Jurkat, Clone E6-1 (cell line): ENCODE measurements around the gene PLAC8L1.

Experiments used
- DNase-seq: peaks from one replicate; pipeline ENCODE4 v3.0.0-alpha.2; 2011; ENCODE audit warnings: low read depth, low spot score
- H3K4me3 ChIP-seq: 2 replicates; pipeline ENCODE4 v1.5.1; 2011; ENCODE audit warnings: mild to moderate bottlenecking, low read length, control low read depth, moderate library complexity

The PLAC8L1 gene

DNA sequence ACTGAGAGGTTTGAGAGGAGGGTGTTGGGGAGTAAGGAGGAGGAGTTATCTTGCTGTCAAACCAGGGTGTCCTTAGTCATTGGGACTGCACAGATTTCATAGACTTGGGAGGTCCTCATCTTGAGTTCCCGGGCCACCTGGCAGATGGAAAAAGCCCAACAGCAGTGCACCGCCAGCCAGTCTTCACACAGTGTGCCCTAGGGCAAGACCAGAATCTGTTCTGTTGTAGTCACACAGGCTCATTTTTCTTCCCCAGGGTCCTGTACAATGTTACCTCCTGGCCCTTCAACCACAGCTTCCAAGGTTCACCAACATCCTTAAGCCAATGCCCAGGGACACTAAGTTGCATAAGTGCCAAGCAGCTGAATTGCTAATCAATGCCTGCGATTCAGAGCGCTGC, 21.0 kb downstream of the PLAC8L1 start:
- no peak overlapping the region for H3K4me3 ChIP-seq
- no peak for DNase-seq

DNA sequence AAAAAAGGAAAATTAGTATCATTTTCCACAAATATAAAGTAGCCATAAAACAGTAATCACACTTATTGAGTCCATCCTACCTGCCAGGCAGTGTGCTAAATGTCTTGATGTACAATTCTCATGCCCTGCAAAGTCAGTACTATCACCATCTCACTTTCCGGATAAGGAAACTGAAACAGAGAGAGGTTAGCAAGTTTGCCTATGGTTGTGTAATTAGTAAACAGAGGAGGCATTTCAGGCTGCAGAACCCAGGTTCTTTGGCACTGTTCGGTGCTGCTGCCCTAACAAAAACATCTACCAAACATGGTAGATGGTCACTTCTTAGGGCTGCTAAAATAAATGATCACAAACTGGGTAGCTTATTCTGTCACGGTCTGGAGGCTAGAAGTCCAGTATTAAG, 22.6 kb downstream of the PLAC8L1 start:
- H3K4me3 ChIP-seq = no peak overlapping the region
- DNase-seq = no peak

DNA sequence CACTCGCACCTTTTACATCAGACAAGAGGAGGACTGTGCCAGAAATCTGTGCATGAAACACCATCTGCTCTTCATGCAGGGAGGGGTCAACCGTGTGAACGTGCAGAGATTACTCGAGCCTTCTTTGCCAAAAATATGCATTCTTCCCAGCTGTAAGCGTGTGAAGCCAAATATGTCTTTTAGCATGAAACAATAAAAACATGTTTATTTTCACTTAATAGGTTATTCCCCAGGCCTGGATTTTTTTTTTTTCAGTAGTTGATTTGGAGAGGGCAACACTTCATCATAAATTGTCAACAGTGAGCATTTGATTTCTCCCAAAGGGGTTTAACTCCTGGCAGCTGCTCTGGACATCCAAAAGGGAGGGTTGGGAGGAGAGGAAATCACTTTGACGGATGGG, 23.8 kb downstream of the PLAC8L1 start:
- DNase-seq = no peak
- no peak overlapping the region for H3K4me3 ChIP-seq

DNA sequence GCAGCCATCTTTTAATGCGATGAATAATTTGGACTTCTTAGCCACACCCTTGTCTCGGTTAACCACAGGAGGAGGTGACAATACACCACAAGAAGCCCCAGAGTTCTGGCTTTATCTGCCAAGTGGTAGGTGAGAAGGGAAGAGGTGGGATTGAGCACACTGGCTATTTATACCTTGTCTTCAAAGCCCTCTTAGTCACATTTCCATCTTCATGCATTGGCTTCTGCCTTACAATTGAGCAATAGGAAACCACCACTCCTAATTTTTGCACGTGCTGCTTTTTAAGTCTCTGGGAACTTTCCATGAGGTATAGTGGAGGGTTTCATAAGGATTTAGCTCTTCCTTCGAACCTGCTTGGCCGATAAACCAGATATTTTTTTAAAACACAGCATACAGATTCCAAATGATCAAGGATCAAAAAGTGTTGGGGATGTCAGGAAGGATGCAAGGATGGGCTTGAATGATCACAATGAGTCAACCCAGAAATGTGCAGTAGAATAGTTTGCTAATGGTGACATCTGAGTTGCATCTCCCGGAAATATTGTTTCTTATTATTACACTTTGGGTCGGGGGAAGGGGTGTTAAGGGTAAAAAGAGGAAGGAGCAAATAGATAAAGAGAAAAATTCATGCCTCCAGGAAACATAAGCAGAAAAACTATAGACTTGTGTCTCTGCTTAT, 25.5 kb downstream of the PLAC8L1 start:
- DNase-seq = peak; percentile 65
- H3K4me3 ChIP-seq = no peak overlapping the region

DNA sequence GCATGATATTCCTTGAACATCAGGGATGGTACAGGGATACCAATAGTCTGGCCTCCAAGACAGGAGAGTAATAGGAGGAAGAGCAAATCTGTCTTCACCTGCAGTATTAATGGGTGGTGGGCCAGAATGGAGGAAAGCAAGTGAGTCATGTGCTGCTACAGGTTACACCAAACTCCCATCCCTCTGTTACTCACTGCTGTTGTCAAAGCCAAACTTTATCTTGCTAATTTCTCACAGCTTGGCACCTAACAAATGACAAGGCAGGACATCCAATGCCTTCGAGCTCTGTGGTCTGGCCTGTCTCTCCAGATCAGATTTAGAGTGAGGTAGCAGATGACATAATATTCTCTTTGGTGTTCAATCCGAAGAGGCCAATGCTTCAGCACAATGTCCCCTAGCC, 26.8 kb downstream of the PLAC8L1 start:
- H3K4me3 ChIP-seq = no peak overlapping the region
- DNase-seq = no peak

DNA sequence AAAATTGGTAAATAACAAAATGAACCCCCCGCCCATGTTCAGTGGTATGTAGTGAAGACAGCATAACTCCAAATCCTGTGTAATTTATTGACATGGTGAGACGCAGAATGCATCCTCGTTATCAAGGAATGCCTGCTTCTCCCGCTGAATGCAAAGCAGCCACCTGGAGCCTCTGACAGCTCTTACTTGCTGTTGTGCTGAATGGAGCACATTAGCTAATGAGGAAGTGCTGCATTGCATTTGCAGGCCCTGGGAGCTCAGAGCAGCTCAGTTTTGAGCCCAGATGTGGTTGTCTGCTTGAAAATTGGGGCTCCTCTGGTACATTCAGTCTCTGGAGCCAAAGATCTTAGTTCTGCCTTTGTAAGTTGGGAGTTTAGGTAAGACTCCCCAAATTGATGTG, 28.9 kb downstream of the PLAC8L1 start:
- DNase-seq = no peak
- H3K4me3 ChIP-seq = no peak overlapping the region

DNA sequence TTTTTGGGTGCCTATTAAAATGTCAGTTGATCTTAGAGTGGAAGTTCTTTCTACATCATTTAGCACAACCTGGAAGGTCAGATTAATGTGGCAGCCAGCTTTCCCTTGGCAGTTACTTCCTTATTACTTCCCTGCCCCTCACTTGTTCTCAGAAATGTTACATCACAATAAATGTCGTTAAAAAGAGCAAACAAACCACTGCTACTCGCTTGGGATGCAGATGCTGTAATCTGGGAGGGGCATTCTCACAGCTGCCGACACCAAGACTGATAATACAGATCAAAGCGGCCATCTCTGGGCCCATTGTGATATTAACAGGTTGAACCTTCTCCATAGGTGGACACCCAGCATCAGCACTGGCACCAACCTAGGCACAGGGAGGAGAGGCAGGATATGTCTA, 29.3 kb downstream of the PLAC8L1 start:
- DNase-seq = no peak
- H3K4me3 ChIP-seq = no peak overlapping the region

DNA sequence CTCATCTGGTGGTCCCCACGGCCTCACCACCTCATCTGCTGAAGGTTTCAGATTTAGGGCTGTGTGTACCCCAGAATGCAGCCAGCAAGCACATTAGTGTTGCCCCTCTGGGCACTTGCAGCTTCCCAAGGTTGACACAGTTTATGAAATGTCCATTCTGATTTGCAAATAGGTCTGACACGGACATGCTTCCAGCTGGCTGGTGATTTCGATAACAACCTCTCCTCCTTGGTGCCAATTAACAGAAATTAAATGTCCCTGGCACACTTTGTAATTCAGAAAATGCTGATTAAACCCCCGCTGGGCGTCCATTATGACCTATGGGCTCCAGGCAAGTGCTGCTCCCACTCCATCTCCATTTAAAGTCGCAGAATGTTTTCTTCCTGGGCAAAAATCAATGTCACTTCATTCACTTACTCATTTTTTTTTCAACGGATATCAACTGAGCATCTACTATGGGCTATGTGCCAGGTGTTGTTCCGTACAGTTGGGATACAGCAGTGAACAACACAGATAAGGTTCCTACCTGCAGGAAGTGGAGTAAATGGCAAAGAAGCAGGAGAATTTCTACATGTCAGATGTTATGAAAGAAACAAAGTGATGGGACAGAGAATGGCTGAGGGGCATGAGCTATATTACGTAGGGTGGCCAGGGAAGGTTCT, 32.0 kb downstream of the PLAC8L1 start:
- H3K4me3 ChIP-seq = no peak overlapping the region
- DNase-seq = no peak

DNA sequence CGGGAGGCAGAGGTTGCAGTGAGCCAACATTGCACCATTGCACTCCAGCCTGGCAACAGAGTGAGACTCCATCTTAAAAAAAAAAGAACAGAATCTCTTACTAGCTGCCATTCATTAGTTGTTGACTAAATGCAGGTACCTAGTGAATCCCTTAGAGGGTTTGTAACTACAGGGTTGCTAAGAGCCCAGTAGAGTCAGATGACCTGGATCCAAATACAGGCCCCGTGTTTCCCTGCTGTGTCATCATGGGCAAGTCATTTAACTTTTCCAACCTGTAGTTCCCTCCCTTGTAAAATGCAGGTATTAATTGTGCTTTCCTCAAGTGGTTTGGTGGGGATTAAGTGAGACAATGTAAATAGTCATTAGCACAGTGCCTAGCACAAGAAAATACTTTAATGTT, 32.8 kb downstream of the PLAC8L1 start:
- DNase-seq = no peak

DNA sequence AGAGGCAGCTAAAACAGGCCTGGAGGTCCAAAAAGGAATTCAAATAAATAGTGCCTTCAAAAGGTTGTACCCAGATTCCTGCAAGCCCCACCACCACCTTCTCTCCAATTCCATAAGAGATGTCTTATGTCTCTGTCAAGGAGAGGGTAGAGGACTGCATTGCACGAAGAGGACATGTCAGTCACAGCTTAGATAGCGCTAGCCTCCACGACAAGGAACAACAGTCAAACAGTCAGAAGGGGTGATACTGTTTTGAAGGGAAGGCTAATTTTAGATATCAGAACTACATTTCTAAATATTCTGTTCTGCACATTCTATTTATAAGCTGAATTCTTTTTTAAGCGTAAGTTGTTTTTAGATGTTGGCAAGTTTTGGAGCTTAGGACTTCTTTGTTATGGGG, 34.2 kb downstream of the PLAC8L1 start:
- H3K4me3 ChIP-seq = no peak overlapping the region
- no peak for DNase-seq

More for the DNA sequence above, 32.8 kb downstream of the PLAC8L1 start:
- no peak overlapping the region for H3K4me3 ChIP-seq

DNA sequence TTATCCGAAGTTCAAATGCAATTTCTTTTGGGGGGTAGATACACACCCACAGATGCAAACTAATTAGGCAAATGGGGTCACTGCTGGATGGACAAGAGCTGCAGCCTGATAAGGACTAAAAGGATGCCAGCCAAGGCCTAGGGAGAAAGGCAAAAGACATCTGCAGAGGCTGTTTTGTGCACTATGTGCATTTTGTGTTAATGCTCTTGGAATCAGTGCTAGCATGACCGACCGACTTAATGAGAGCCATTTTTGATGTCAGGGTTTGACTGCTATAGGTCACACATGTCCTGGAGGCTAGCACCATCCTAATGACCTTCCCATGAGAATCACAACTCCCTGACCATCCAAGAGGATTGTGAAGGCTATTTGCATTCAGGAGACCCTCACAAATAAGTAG, 34.6 kb downstream of the PLAC8L1 start:
- H3K4me3 ChIP-seq = no peak overlapping the region
- no peak for DNase-seq

DNA sequence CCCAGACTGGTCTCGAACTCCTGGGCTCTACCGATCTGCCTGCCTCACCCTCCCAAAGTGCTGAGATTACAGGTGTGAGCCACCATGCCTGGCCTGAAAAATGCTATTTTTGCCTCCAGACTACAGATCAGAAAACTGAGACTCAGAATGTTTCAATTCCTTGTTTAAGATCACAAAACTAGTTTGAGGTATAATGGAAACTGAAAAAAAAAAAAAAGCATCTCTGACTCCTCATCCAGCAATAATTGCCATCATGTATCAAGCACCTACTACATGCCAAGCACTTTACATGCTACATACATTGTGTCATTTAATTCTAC, 35.6 kb downstream of the PLAC8L1 start:
- H3K4me3 ChIP-seq = no peak overlapping the region
- no peak for DNase-seq

DNA sequence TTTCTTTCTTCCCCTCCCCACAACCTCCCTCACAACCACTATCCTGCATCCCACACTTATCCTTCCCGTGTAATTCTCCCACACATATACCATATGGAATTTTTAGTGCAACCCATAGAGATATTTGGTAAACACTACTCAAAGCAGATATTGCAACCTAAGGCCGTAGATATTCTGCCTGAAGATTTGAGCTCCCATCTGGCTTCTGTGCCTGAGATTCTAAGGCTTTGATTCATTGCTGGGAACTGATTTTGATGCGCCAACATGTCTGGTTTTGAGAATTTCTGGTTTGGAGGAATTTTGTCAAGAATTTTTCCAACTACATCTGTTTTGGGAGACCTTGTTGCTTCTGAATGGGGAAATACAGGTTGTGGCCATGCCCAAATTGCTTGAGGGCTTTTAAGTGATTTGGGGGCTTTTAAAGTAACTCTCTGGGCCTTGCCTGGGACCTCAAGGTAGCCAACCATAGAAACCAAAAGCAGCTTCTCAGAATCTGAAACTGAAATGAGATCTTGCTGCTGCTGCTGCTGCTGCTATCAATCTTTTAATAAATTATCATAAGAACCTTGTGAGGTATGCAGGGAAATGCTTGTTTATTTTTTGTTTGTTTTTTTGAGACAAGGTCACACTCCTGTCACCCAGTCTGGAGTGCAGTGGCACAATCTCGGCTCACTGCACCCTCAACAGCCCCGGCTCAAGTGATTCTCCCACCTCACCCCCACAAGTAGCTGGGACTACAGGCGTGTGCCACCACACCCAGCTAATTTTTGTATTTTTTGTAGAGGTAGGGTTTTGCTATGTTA, 36.2 kb downstream of the PLAC8L1 start:
- no peak for DNase-seq

DNA sequence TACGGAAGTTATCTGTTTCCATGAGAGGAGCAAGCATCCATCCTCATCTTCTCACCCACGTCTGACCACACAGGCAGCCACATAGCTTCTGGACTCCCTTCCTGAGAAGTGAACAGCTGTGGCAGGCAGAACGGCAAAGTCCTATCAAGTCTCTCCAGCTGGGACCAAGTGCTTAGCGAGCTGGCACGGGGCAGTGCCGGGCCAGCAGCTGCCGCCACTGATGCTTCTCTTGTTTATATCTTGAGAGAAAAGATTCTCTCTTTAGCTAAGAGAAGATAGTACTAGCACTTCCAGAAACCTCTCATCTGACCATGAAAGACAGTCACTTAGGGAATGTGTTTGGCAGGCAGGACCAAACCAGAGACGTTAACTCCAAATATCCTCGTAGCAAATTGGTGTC, 37.2 kb downstream of the PLAC8L1 start:
- no peak overlapping the region for H3K4me3 ChIP-seq
- no peak for DNase-seq

More for the DNA sequence above, 36.2 kb downstream of the PLAC8L1 start:
- no peak overlapping the region for H3K4me3 ChIP-seq

DNA sequence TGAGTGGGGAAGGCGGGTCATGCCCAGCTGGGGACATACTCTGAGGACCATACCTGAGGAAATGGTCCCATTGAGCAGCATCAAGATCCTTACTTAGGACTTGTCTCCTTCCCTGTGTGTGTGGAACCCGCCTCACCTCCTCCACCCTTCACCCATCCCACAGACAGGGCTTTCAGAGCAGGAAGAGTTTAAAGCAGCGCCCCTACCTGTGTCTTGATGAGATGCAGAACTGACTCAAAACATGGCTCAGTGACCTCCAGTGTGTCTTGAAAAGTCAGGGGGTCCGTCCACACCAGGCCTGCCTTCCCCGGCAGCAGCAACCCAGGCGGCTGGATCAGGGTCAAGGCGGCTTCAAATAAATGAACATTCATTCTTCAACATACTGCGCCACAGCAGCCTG, 38.4 kb downstream of the PLAC8L1 start:
- DNase-seq = no peak
- no peak overlapping the region for H3K4me3 ChIP-seq

DNA sequence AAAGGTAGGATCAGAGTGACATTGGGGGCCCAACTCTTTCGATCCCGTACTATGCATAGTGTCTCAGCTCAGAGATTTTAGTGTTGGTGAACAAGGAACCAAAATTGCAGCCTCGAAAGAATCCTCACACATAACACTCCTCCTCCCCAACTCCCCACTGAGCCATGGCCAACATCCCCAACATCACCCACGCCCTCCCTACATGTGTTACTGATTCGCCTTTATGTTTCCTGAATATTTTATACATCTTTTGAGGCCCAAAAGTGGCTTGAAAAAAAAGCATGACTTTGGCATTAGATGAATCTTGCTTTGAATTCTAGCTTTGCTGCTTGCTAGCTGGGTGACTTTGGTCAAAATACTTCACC, 45.2 kb downstream of the PLAC8L1 start:
- DNase-seq = no peak
- H3K4me3 ChIP-seq = no peak overlapping the region

DNA sequence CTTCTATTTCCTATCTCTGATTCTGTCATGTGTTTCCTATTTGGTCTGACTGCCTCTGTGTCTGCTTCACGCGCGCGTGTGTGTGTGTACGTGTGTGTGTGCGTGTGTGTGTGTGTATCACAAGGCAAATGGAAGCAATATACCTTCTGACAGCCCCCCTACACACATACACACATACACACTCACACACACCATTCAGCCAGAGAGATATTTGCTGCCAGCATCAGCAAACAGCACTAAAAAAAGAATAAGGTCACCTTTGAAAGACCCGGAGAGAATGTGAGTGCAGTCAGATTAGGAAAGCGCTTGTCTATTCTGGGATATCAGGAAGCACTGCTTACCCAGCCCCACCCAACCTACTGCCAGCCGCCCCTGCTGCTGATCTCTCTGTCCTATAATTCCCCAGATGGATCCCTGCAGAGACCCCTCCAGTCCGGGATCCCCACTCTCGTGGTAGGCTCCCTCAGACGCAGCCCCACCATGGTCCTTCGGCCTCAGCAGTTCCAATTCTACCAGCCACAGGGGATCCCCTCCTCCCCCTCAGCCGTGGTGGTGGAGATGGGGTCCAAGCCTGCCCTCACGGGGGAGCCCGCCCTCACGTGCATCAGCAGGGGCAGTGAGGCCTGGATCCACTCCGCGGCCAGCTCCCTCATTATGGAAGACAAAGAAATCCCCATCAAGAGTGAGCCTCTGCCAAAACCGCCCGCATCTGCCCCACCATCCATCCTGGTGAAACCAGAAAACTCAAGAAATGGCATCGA, 45.7 kb downstream of the PLAC8L1 start:
- DNase-seq = no peak
- H3K4me3 ChIP-seq = no peak overlapping the region

DNA sequence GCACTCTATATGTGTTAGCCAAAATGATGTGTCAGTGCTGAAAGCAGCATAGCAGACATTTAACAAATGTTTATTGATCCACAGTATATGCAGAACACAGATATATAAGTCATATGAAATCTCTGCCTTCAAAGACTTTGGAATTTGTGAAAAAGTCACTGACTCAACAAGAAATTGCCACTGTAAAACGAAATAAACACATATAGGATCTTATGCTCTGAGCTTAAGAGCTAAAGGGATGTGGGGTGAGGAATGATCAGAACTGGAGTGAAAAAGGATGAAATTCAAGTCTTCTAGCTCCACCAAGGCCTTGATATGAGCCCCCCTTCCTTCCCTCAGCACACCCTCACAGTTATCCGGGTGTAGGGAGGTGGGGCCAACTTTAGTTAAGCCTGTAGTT, 49.9 kb downstream of the PLAC8L1 start:
- H3K4me3 ChIP-seq = no peak overlapping the region
- DNase-seq = no peak

DNA sequence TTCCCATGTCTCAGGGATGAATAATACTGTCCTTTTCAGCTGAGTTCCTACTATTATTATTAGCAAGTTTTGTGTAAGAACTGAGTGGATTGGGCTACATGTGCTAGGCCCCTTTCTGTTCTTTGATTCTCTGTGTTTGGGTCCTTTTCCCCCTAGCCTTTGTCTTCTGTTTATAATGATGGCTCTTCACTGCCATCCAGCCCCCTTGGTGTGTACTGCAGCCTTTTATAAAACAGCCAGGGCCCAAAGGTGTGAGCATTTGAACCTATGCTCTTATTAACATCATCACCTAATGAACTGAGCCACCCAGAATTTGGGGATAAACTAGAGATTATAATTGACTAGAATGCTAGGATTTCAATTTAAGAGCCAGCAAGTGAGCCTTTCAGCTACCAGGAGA, 52.6 kb downstream of the PLAC8L1 start:
- no peak for DNase-seq
- no peak overlapping the region for H3K4me3 ChIP-seq

DNA sequence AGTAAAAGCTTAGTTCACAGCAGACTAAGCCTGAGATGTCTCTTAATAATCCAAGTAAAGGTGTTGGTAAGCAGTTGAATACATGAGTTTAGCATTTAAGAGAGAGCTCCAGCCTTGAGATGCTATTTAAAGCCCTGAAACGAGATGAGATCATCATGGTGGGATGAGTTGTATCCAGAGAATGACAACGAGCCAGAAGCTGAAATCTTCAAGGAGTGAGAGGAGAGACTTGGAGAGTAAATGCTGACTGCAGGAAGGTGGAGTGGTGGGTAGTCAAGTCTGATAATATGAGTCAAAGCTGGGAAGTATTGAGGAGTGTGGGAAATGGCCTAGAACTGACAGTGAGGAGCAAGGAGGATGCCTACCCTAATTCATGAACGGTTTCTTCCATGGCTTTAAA, 53.7 kb downstream of the PLAC8L1 start:
- no peak for DNase-seq
- no peak overlapping the region for H3K4me3 ChIP-seq
